Putamen (tissue), 1 donor: ENCODE measurements around the gene RPS27.
"Not testable (repeated sequence)": the region's sequence is repeated elsewhere in the genome, so short reads cannot be mapped to it uniquely, and the experiment has no call there.

Source experiments
- DNase-seq: peaks from one replicate; pipeline ENCODE4 v3.0.0-alpha.2; 2016; ENCODE audit warnings: low spot score

The RPS27 gene

DNA sequence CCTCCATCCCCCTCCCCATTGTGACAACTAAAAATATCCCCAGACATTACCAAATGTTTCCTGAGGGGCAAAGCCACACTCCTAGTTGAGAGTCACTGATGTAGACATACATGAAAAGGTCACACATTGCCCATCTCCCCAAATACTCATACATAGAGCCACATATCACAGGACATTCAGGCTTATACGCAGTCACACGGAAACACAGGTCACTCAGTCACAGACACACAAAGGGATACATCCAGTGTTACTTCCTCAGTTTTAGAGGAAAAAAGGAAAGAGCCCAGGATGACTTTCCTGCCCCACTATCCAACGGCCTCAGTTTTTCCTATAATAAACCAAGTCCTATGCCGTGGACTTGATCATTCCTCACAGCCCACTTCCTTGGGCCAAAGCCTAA lies 29.1 kb upstream of the RPS27 start:
- DNase-seq = no peak

DNA sequence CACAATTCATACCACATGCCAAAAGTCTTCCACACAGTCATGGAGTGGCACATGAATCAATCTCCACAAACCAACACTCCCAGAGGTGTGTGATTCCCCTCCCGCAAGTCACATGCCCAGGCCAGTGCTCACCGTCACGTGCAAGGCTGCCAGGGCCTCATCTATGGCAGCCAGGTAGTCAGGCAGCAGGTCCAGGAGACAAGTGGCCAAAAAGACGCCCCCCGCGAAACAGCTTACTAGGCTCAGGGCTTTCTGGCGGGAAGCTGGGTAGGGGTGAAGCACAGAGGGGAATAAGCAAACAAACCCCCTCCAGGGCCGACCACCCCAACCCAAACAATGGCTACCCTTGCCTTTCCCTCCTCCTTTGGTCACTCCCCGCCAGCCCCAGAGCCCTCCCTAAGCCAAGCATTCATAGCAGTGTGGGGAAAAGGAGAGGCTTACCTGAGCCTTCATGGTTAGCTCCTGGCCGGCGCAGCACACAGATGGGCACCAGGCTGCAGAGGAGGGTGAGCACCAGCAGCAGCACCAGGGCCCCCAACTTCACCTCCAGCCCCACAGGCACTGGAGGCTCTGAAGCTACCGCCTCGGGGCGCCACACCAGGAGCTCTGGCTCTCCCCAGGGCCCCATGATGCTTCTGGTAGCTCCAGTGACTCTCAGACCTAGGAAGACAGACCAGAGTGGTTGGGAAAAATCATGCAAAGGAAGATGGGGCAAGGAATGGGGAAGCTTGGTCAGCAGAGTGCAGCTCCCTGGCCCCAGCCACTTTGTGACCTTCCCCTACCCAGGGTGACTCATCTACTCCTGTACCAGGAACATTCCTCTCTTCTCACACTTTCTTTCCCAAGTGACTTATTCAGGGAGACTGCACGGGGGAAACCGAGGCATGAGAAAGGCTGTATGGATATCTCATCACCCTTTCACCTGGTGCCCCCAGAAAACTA lies 28.2 kb upstream of the RPS27 start:
- DNase-seq = no peak

DNA sequence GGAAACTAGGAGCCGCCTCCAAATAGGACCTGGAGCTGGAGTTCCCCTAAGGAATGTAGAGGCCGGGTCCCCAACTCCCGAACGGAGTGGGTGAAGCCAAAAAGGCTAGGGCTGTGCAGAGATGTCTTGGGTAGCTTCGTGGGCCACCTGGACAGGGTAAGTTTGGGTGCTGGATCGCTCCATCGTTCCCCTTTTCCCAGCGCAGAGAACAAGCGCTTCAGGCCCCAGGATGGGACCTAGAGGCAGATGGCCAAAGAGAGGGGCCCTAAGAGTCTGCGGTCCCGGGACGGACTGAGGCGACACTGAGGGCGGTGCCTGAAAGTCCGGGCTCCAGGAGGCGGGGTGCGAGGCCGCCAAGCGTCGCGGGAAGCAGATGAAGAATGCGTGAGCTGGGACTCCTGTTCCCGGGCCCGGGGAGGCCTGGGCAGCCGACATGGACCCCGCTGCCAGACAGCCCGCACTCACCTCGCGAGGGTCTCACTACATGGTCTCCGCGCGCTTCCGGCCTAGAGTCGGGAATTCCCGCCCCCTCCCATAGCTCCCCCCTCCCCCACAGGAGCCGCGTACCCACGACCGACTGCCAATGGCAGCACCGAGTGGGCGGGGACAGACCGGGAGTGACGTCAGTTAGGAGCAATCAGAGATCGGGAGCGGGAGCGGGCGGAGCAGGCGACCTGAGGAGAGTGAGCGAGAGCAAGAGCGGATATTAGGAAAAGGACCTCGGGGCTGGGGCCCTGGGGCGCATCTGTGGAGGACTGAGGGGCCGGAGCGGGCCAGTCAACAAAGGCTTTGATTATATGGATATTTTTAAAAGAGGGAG lies 27.3 kb upstream of the RPS27 start, which contains the start of gene SLC39A1:
SLC39A1 (minus strand) TSS at position 508 of the 820 bp plus-strand sequence. CDS start 822 bp downstream, outside the sequence.
- peak; percentile 98 for DNase-seq

DNA sequence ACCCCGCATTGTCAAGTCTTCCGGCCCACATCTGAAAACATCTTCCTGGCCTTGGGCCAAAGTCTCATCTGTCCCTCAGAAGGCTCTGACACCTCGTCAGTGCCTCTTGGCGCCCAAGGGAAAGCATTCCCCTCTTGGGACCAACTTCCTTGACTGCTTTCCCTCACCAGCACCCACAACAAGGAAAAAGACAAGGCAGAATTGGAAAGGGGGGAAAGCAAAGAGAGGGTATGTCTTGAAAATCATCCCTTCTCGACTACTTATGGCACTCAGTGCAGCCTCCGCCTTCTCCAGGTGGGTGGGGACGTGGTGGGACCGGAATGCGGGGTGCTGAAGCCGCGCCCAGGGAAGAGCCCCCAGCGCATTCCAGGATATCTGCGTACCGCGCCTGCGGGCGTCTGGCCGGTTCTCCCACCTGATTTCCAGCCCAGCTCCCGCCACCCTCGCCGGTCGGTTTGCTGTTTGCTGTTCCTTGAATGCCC lies 26.7 kb upstream of the RPS27 start:
- no peak for DNase-seq

DNA sequence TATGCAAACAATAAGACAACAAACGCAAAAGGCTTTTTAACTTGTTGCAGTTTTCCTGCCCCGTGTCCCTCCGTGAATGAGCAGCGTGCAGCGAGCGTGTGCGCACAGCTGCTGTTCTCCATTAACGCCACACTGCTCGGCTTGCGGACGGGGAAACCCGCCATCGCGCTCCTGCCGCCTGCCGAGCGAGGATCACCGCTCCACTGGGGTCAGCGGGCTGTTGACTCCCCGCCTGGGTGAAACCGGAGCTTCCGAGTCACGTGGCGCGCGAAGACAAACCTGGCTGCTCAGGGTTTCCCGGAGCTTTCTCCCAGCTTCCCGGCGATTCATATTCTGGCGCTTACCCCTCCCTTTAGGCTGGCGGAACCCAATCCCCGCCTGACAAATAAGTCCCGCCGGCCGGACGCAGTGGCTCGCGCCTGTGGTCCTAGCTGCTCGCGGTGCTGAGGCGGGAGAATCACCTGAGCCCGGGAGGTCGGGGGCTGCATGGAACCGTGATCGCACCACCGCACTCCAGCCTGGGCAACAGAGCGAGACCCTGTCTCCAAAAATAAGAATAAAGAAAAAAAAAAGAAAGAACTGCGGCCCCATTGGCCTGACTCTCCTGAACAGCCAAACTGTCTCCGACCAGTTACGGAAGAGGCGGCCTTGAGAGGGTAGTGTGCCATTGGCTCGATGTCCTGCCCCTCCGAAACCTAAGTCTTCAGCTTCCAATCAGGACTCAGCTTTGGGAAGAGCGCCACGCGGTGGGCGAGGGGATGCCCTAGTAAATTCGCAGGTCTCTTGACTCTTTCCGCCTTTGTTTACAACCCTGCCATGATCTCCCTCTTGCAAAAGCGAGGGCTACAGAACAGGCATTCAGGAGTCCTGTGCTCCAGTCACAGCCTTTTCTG lies 23.2 kb upstream of the RPS27 start, which contains the start of gene CREB3L4:
CREB3L4 (plus strand) TSS at position 796 of the 893 bp plus-strand sequence. CDS start 624 bp downstream, outside the sequence.
- DNase-seq = peak; percentile 98

DNA sequence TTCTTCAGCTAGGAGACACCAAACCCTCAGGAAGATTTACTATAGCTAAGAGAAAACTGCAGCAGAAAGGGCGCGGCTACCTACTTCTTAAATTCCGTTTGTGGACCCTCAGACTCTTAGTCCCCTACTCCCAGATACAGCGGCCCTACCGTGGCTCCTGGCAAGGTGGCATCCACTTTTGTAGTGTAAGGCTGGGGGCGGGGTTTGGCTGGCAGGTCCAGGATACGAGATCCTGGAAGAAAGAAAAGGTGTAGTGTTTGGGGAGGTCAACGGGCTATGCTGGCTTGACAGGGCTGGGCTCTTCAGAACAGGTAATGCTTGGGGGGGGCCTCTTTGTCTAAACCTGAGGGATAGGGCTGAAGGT lies 22.6 kb upstream of the RPS27 start:
- no peak for DNase-seq

DNA sequence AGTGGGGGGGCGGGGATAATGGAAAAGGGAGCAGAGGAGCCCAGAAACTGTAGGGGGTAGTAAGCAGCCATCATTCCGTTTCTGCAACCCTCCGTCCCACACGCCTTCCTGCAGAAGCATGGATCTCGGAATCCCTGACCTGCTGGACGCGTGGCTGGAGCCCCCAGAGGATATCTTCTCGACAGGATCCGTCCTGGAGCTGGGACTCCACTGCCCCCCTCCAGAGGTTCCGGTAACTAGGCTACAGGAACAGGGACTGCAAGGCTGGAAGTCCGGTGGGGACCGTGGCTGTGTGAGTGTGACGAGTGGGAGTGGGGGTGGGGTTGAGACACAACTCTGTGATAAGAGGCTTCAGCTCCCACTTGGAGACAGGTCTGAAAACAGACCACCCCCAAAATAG lies 22.2 kb upstream of the RPS27 start:
- no peak for DNase-seq

DNA sequence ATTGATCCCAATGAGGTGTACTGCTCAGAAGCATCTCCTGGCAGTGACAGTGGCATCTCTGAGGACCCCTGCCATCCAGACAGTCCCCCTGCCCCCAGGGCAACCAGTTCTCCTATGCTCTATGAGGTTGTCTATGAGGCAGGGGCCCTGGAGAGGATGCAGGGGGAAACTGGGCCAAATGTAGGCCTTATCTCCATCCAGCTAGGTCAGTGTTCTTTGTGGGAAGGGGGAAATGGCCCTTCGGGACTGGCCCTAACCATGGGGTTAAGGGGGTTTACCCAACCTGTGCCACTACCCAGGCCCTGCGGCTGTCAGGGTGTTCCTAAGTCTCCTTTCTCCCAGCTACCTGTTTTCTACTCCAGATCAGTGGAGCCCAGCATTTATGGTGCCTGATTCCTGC lies 21.6 kb upstream of the RPS27 start:
- no peak for DNase-seq

DNA sequence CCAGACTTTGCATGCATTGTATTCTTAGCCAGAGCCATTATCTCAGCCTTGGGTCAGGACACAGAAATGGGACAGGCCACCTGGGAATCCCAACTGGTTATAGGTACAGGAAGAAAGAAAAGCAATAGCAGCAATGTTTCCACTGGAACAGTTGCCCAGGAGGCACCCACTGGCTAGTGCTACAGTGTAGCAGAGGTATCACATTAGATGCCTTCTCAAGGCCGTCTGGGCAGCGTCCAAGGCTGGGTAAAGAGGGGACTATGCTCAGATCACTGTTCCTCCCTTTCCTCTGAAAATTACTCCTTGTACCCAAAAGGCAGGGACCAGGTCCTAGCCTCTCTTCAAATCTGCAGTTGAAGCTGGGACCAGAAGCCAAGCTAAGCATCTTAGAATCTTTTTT lies 20.2 kb upstream of the RPS27 start:
- no peak for DNase-seq

DNA sequence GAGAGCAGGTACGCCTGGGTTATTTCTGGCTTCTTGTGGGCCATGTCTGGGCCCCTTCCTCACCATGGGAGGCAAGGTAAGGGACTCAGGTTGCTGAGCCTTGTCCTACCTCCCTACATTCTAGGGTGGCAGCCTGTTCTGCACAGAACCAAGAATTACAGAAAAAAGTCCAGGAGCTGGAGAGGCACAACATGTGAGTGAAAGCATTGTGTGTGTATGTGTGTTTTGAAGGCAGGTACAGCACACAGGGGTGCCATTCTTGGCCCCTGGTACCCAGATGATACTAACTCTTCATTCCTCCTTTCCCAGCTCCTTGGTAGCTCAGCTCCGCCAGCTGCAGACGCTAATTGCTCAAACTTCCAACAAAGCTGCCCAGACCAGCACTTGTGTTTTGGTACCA lies 17.5 kb upstream of the RPS27 start:
- DNase-seq = no peak

DNA sequence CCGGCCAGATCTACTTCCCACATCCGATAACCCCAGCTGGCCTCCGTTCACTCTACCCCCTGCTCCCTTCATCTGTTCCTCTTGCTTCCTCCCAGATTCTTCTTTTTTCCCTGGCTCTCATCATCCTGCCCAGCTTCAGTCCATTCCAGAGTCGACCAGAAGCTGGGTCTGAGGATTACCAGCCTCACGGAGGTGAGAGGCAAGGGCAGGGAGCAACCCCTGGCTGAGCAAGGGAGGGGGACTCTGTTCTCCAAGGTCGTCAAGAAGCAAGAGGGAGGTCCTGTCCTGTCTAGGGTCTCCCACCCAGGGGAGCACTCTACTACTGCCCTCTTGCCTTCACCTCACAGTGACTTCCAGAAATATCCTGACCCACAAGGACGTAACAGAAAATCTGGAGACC lies 17.0 kb upstream of the RPS27 start:
- no peak for DNase-seq

DNA sequence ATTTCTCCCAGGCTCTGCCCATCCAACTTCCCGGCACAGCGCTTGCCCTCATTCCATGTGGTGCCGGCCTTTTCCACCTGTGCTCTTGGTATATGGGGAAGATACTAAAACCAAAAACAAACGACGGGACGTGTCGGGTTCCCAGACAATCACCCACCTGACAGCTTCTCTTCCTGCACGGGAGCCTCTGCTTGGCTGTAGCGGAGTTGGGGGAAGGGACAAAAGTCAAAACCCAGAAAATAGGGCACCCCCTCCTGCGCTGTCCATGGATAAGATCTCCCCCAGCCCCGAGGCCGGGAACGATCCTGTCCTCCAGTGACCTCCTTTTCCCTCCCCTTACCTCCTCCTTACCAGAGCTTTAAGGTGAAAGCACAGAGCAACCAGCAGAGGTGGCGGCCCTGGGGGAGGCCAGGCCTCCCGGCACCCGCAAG lies 13.7 kb upstream of the RPS27 start:
- no peak for DNase-seq

DNA sequence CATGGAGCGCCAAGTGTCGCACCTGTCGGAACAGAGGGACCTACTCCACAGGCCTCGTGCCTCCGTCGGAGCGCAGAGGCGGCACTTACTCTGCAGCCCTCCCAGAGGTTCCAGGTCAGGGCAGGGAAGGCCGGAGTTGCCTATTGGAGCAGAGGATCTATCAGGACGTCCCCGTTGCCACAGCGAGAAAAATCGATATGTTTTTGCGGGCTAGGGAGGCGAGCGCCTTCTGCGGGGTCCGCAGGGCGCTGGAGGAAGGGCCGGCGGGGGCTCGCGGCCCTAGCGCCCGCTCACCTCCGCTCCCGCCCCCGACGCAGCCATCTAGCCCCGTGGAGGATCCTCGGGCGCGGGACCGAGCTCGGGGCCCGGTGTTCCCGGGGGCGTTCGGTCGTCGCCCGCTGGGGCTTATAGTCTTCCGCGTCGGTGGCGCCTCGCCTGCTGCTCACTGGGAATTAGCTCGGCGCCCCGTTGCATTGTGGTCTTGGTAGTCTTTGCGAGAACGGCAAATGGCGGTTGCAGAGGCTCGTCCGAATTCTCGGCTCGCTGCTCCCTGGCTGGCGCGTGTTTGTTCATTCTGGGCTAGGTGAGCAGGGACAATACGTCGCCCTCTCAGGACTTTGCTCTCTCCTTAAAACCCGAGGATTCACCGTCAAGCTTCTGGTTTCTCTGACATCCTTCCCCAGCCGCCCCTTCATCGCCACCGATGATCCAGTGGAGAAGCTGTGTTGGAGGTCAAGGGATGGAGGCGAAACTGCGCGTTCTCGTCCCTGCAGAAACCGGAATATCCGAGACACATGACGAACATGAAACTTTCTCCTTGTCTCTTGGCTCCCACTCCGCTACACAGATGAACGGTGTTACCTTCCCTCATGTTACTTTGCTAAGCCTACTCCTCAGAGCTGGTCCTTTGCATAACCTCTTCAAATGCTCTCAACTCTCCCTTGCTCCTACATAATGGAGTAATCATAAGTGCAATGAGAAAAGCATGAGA lies 13.0 kb upstream of the RPS27 start, which contains the start of gene JTB:
JTB (minus strand) TSS at position 425 of the 991 bp plus-strand sequence; CDS start at position 3, 422 bp downstream.
- DNase-seq = peak; percentile 89

DNA sequence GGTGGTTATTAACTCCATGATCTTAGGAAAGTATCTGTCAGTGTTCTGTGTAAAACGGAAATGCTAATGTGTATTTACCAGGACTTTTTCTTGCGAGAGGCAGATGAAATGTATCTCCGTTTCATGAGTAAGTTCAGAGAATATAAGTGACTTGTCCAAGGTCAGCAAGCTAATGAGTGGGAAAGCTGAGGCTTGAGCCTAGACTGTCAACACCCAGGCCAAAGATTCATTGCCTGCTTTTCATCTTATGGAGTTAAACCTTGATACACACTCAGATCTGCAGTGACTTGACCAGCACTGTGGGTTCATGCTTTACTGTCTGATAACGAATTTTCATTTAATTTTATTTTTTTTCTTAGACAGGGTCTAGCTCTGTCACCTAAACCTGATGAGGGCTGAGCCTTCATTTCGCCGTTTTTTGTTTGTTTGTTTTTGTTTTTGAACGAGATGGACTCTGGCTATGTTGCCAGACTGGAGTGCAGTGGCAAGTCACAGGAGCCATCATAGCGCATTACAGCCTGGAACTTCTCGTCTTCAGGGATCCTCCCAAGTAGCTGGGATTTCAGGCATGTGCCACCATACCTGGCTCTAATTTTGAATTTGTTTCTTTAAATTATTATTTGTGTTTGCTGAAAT lies 12.2 kb upstream of the RPS27 start:
- no peak for DNase-seq

DNA sequence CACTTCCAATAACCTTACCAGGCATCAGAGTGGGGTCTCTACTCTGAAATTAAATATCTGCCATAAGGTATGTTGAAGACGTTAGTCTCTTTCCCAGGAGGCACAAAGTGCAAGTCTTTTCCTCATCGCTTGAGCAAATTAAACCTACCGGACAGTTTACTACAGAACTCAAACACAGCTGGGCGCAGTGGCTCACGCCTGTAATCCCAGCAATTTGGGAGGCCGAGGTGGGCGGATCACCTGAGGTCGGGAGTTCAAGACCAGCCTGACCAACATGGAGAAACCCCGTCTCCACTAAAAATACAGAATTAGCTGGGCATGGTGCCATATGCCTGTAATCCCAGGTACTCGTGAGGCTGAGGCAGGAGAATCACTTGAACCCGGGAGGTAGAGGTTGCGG lies 11.5 kb upstream of the RPS27 start:
- not testable (repeated sequence) for DNase-seq

DNA sequence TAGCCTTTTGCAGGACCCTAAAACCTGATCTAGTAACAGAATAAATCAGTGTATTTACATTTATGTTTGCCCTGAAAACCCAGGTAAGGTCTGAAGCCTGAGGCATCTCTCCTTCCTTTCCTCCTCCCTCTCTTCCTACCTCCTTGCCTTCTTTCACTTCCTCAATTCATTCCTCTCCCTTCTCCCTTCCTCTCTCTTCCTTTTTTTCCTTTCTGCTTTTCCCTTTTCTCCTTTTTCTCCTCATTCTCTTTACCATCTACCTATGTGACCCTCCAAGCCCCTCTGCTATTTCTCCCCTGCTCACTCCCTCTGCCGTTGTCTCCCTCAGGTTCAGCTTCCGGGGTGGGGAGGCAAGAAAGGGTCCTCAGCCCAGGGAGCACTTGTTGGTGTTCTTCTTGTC lies 8.8 kb upstream of the RPS27 start:
- not testable (repeated sequence) for DNase-seq

DNA sequence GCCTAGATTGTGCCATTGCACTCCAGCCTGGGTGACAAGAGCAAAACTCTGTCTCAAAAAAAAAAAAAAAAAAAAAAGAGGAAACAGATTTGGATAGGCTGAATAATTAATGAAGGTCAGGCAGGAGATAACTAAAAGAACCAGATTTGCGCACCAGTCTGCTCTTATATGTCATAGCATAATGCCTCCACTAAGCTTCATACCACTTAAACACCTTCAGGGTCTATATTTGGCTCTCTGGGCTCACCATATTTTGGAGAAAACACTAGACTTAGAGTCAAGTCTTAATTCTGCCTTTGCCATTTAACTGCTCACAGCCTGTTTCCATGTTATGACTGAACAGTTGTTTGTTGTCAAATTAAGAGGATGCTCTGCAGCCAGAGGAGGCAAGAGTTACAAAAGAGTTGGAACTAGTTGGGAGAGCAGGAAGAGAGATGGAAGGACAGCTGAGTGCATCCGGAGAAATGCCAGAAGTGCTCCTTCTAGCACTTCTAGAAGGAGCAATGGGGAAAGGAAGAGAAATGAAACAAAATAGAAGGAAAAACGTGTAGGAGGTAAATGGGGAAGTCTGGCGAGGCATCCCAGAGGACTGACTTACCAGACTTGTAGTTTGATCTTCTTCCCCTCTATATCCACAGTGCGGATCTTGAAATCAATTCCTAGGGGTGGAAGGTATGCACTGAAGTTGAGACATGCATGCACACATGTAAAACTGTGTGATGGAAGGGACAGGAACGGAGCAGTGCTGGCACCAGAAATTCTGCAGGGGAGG lies 6.3 kb upstream of the RPS27 start:
- DNase-seq = no peak

DNA sequence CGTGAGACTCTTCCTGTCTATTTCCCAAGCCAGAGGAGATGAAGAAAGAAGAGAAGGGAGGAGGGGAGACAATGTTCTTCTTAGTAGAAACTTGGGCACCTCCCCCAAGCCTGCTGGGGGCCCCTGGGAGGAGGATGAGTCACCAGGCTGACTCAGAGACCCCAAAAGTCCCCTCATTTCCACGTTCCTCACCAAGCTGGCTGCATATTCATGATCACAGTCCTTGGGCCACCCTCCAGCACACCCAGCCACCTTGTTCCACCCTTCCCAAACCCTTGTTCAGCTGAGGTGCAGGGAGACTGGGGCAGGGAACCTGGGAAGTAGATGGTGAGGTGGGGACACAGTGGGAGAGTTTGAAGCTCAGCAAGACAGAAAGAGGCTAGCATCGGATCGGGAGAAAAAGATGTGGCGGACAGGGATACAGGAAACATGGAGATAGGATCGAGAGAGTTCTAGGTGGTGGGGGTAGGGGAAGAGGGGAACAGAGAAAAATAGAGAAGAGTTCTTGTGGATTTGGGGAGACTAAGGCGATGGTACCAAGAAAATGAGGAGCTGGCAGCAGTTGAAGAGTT lies 5.1 kb upstream of the RPS27 start:
- DNase-seq = no peak
